DND-41 (cell line): ENCODE measurements around the gene GRIK4.

Source experiments
- EZH2 ChIP-seq: IDR thresholded peaks from 3 replicates; pipeline ENCODE4 v1.6.1; 2012; ENCODE audit warnings: borderline replicate concordance, low read depth, mild to moderate bottlenecking, moderate library complexity, low read length, inconsistent platforms; ENCODE audit not compliant: severe bottlenecking
- TF ChIP-seq, protein P1 (sequence below): IDR thresholded peaks from 2 replicates; pipeline ENCODE4 v1.5.1; 2012; ENCODE audit warnings: borderline replicate concordance, low read length, moderate library complexity, mild to moderate bottlenecking; ENCODE audit not compliant: poor library complexity, severe bottlenecking; ENCODE audit errors: extremely low read depth

DNA sequence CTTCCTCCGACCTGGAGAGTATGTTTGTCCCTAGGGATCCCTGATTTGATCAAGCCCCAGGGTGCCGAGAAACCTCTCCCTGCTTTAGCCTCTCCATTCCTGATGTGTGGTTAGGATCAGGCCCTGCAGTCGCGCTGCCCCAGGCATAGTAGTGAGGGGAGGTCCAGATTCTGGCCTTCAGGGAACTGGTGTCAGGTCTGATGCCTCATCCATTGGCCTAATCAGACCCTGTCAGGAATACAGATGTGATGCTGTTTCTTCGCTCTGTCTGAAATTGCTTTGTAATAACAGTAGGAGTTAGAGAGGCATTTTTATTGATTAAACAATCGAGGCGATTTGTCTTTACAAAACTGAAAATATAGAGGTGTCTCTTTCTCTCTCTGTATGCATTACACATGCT, 75.2 kb downstream of the GRIK4 start:
- TF ChIP-seq, protein P1, sequence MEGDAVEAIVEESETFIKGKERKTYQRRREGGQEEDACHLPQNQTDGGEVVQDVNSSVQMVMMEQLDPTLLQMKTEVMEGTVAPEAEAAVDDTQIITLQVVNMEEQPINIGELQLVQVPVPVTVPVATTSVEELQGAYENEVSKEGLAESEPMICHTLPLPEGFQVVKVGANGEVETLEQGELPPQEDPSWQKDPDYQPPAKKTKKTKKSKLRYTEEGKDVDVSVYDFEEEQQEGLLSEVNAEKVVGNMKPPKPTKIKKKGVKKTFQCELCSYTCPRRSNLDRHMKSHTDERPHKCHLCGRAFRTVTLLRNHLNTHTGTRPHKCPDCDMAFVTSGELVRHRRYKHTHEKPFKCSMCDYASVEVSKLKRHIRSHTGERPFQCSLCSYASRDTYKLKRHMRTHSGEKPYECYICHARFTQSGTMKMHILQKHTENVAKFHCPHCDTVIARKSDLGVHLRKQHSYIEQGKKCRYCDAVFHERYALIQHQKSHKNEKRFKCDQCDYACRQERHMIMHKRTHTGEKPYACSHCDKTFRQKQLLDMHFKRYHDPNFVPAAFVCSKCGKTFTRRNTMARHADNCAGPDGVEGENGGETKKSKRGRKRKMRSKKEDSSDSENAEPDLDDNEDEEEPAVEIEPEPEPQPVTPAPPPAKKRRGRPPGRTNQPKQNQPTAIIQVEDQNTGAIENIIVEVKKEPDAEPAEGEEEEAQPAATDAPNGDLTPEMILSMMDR: no peak
- no peak for TF ChIP-seq EZH2
